DMS53 treated with DMSO at 0.1 percent for 48 hours (cell line): ENCODE measurements around the gene GPSM3.
"Not testable (repeated sequence)": the region's sequence is repeated elsewhere in the genome, so short reads cannot be mapped to it uniquely, and the experiment has no call there.

ENCODE experiments used
- DNase-seq: peaks from one replicate; lab custom pipeline; 2025; ENCODE audit not compliant: unreplicated experiment; lab: John Stamatoyannopoulos, UW

The GPSM3 gene

GRCh38 chr6:32152769-32153563, 39.5 kb downstream of the GPSM3 start:
- DNase-seq: no peak

GRCh38 chr6:32151863-32152768, 40.3 kb downstream of the GPSM3 start, which contains the start of gene PRRT1:
Gene PRRT1 (minus strand): TSS chr6:32151939. CDS start chr6:32151827, 112 bp downstream.
- DNase-seq: no peak

GRCh38 chr6:32151181-32151862, 41.1 kb downstream of the GPSM3 start:
- no peak for DNase-seq

- DNase-seq: no peak
Observed at GRCh38 chr6:32149932-32150870, 42.2 kb downstream of the GPSM3 start.

GRCh38 chr6:32149092-32149755, 43.2 kb downstream of the GPSM3 start:
- no peak for DNase-seq

- DNase-seq: no peak
Observed at GRCh38 chr6:32148289-32149091, 44.0 kb downstream of the GPSM3 start.

GRCh38 chr6:32147401-32148132, 44.9 kb downstream of the GPSM3 start:
- DNase-seq: no peak

GRCh38 chr6:32146687-32147086, 45.8 kb downstream of the GPSM3 start:
- DNase-seq: no peak

GRCh38 chr6:32146287-32146686, 46.2 kb downstream of the GPSM3 start:
- no peak for DNase-seq

GRCh38 chr6:32144238-32144637, 48.2 kb downstream of the GPSM3 start:
- not testable (repeated sequence) for DNase-seq
